ENCODE results near the gene TMEM263. TPM values are rescaled to one million over a fixed set of nuclear protein-coding genes. Genes with fewer than 3 reads are reported as not detected.
A peak's percentile ranks its signal among the peaks of the same experiment; 100 is the strongest.
"Not testable (repeated sequence)": the region's sequence is repeated elsewhere in the genome, so short reads cannot be mapped to it uniquely, and the experiment has no call there.

Gene TMEM263
- total RNA-seq, 8 experiments from 2014 or later: 17.1 to 96.1 (median 38.3) TPM

DNA sequence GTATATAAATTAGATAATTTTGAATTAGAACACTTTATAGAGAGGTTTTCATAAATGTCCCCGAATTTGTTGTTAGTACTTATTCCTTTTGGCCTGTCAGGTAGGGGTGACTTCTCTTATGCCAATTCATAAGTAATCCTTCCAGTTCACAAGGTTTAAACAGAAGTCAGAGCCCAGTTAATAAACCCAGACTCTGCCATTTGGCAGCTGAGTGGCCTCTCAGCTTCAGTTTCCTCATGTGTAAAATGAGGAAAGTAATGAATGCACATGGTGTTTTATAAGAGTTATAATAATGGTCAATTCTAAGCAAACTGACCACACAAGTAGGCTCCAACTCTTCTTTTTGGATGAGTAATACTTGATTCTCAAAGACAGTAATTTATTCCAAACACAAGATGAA, 21.0 kb downstream of the TMEM263 start:
- Histone ChIP-seq H3K27ac (no peak overlapping the region), H3K4me1 (replicated peaks in 1 of 2) (no peaks in the 10 kb centered on the region), H3K4me3 (no peak overlapping the region)
- no peak for ATAC-seq (replicated peaks in 6 of 8)
- WGBS, 10 experiments: 60 to 100% (median 94%) methylated on average over 1 of the region's 1 CpG; no CpG with 5 or more reads in 2 of the 10 experiments
- in situ Hi-C loops (cut with MboI; ENCODE audit: low pct_unique_long_range_greater_than_20kb in 2 of 9, low sequenced_read_pairs in 9 of 9, unreplicated experiment in 9 of 9): no loop called here

DNA sequence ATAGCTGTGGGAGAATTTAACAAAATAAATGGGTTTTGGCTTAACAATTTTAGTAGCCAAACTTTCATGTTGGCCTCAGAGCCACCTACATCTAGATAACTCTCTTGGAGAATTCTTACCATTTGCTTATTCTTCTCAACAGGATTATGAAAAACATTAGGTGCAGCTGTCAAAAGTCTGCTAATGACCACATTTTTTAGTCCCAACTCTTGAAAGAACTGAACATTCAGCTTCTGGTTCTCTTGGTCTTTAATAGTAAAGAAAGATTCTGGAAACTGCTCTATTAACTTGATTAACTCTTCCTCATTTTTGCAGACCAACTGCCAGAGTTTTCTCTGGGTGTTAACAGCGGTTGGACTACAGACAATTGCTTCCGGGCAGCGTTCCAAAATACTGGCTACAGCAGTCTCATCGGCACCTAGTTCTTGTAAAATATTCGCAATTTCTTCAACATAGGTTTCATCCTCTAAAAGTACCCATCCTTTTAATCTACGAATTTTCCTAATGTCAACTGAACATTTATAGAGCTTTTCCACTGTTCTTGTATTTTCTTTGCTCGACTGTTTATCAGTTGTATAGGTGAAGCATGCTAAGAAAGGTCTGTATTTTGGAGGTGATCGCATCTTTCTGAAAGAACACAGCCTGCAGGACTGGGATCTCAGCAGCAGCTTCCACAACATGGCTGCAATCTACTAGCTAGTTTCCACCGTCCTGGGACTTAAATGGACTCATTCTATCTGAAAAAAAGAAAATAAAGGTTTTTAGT, 22.5 kb downstream of the TMEM263 start:
- no peak overlapping the region for H3K27ac ChIP-seq
- in situ Hi-C loops (cut with MboI; ENCODE audit: low pct_unique_long_range_greater_than_20kb in 2 of 9, low sequenced_read_pairs in 9 of 9, unreplicated experiment in 9 of 9): no loop called here
- 23 to 100% (median 91%) methylated on average over 1 to 9 of the region's 9 CpGs for WGBS, 10 experiments
- no peak overlapping the region for H3K4me3 ChIP-seq
- H3K4me1 ChIP-seq (replicated peaks in 1 of 2): no peaks in the 10 kb centered on the region
- peak in 2 of 8 experiments; percentile 7 to 16 for ATAC-seq (replicated peaks in 6 of 8)

DNA sequence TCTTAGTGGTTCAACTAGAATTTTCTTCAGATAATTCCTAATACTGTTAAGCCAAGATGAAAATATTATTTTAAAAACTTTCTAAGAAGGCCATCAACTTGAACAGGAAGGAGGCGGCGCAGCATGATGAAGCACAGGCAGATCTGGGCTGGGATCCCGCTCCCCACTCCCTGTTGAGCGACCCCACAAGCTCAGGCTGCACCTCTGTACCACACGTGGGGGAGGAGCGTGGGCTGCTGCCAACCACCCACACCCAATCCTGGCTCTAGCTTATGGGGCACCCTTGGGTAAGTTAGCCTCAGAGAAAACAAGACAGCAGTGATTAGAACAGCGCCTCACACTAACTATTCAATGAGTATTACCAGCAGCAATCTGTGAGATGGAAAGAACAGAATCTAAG, 25.2 kb downstream of the TMEM263 start:
- in situ Hi-C loops (cut with MboI; ENCODE audit: low pct_unique_long_range_greater_than_20kb in 2 of 9, low sequenced_read_pairs in 9 of 9, unreplicated experiment in 9 of 9): no loop called here
- no peak overlapping the region for H3K27ac ChIP-seq
- peak in 1 of 8 experiments; percentile 20 for ATAC-seq (replicated peaks in 6 of 8)
- WGBS, 10 experiments: 86 to 100% (median 93%) methylated on average over 1 to 4 of the region's 7 CpGs; no CpG with 5 or more reads in 3 of the 10 experiments
- H3K4me1 ChIP-seq (replicated peaks in 1 of 2): peaks cover 0 to 3% of the 10 kb centered on the region in 2 donors
- H3K4me3 ChIP-seq: no peak overlapping the region

DNA sequence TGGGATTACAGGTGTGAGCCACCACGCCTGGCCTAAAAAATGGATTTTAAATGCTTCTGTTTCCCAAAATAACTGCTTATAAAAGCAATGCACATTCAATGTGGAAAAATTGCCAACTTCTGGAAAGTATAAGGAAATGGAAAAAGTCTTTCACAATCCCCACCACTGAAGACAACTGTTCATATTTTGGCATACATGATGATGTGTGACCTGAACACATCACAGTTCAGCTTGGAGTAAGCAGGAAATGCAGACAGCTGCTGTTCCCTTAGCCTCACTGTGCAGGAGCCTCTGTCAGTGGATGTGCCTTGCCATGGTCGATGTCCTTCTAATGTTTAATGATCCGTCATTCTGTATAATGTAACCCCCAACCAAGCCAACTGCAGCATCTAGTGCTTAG, 26.1 kb downstream of the TMEM263 start:
- no peak overlapping the region for H3K27ac ChIP-seq
- no peak for ATAC-seq (replicated peaks in 6 of 8)
- 67 to 100% (median 94%) methylated on average over 1 to 3 of the region's 3 CpGs; no CpG with 5 or more reads in 5 of the 10 experiments for WGBS, 10 experiments
- in situ Hi-C loops (cut with MboI; ENCODE audit: low pct_unique_long_range_greater_than_20kb in 2 of 9, low sequenced_read_pairs in 9 of 9, unreplicated experiment in 9 of 9): no loop called here
- peaks cover 0 to 5% of the 10 kb centered on the region in 2 donors for H3K4me1 ChIP-seq (replicated peaks in 1 of 2)
- no peak overlapping the region for H3K4me3 ChIP-seq

DNA sequence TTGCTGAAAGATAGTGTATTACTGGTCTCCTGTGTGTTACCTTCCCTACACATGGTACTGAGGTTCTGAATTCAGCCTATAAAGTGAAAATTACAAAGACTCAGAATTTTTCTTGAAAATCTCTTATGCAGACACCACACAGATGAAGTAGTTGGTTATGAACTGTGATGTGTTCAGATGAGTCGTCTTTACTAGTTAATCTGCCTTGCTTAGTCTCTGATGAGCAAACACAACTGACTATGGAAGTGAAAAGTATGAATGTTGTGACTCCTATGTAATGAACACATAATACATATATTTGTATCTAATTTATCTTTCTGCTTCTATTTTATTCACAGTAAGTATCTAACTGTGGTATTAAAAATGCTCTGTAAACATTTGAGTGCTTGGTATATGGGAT, 26.5 kb downstream of the TMEM263 start:
- 38 to 100% (median 71%) methylated on average over 1 of the region's 1 CpG; no CpG with 5 or more reads in 5 of the 10 experiments for WGBS, 10 experiments
- Histone ChIP-seq H3K4me1 (replicated peaks in 1 of 2) (peaks cover 0 to 5% of the 10 kb centered on the region in 2 donors), H3K4me3 (no peak overlapping the region), H3K27ac (no peak overlapping the region)
- in situ Hi-C loops (cut with MboI; ENCODE audit: low pct_unique_long_range_greater_than_20kb in 2 of 9, low sequenced_read_pairs in 9 of 9, unreplicated experiment in 9 of 9): no loop called here
- no peak for ATAC-seq (replicated peaks in 6 of 8)

DNA sequence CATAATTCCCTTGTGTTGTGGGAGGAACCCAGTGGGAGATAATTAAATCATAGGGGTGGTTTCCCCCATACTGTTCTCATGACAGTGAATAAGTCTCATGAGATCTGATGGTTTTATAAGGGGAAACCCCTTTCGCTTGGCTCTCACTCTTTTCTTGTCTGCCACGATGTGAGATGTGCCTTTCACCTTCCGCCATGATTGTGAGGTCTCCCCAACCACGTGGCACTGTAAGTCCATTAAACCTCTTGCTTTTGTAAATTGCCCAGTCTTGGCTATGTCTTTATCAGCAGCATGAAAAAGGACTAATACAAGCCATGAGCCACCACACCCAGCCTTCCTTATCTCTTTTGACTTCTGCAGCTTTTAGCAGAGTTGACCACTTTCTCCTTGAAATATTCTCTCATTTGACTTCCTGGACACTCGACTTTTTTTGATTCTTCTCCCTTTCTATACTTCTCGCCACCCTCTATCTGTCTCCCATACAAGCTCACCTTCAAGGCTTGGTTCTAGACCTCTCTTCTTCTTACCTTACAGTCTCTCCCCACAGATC, 29.0 kb downstream of the TMEM263 start:
- no peak for ATAC-seq (replicated peaks in 6 of 8)
- 89 to 100% (median 97%) methylated on average over 1 to 6 of the region's 6 CpGs for WGBS, 10 experiments
- H3K4me3 ChIP-seq: no peak overlapping the region
- in situ Hi-C loops (cut with MboI; ENCODE audit: low pct_unique_long_range_greater_than_20kb in 2 of 9, low sequenced_read_pairs in 9 of 9, unreplicated experiment in 9 of 9): no loop called here
- no peak overlapping the region for H3K27ac ChIP-seq
- H3K4me1 ChIP-seq (replicated peaks in 1 of 2): peaks cover 3 to 5% of the 10 kb centered on the region in 2 donors

DNA sequence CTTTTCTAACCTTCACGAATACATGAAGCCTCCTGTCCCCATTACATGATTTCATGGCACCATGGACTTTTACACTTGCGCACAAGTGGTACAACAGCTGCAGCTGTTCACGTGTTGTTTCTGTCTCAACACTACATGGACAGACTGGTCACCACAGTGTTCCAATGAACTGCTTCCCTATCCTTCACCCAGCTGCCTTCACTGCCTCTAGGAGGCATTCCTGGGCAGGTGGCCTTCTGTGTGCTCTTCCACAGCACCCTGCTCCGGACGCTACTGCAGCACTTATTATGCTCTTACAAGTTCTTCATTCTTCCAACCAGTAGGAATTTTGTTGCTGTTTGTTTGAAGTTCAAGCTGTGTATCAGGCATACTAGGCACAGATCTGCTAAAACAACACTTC, 29.8 kb downstream of the TMEM263 start:
- WGBS, 10 experiments: 51 to 100% (median 96%) methylated on average over 2 to 5 of the region's 5 CpGs; no CpG with 5 or more reads in 4 of the 10 experiments
- in situ Hi-C loops (cut with MboI; ENCODE audit: low pct_unique_long_range_greater_than_20kb in 2 of 9, low sequenced_read_pairs in 9 of 9, unreplicated experiment in 9 of 9): no loop called here
- peaks cover 3 to 5% of the 10 kb centered on the region in 2 donors for H3K4me1 ChIP-seq (replicated peaks in 1 of 2)
- no peak for ATAC-seq (replicated peaks in 6 of 8)
- peak overlapping the region in 1 of 5 donors; percentile 83 for H3K4me3 ChIP-seq
- no peak overlapping the region for H3K27ac ChIP-seq

DNA sequence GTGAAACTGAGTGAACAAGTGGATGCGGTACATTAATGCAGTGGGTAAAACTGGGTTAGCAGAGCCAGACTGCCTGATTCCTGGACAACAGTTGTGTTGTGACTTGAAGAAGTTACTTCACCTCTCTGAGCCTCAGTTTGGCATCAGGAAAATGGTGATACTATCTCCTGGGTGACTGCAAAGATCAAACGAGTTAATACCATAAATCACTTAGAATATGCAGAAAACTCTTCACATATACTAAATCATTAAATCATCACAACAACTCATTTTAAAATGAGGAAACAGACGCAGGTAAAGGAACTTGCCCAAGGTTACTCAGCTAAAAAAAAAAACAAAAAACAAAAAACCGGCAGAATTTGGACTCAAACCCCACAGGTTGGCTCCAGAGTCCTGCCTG, 30.4 kb downstream of the TMEM263 start:
- ATAC-seq (replicated peaks in 6 of 8): no peak
- no peak overlapping the region for H3K27ac ChIP-seq
- H3K4me3 ChIP-seq: peak overlapping the region; percentile 60 to 83 (median 75)
- H3K4me1 ChIP-seq (replicated peaks in 1 of 2): peaks cover 3 to 5% of the 10 kb centered on the region in 2 donors
- in situ Hi-C loops (cut with MboI; ENCODE audit: low pct_unique_long_range_greater_than_20kb in 2 of 9, low sequenced_read_pairs in 9 of 9, unreplicated experiment in 9 of 9): no loop called here
- WGBS, 10 experiments: 0 to 46% (median 16%) methylated on average over 1 to 4 of the region's 4 CpGs

DNA sequence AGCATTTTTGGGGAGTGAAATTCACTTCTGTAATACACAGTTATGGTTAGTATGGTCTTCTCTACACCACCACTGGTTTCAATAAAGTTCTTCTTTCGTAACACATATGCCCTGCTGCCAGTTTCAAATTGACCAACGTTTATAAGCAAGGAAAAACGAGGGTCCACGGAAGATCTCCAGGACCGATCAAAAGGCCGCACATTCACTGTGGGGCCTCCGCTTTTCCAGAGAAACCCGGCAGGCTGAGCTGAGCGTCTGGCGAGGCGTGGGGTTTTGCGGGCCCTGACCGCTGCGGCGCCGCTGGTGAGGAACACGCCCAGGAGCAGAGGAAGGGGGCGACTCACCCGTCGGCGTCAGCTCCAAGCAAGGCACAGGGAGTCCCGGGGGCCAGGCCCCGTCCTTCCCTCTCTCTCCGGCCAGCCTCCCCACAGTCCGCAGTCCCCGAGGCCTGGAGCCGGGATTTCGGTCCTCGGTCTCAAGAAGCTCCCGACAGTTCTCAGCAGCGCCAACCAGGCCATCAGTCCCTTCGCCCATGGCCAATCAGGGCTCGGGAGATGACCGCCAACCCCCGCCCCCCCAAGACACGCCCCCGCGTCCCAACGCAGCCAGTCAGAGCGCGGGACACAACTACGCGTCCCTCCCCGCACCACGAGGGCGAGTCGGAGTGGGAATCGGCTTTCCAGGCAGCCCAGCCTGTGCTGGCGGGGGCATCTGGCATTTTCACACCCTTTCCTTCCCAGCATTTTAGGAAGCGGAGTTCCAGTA, 31.1 kb downstream of the TMEM263 start, which contains the start of gene MTERF2:
TSS of gene MTERF2 (minus strand) at position 522 of the 765 bp plus-strand sequence. CDS start 8,432 bp downstream, outside the sequence.
- Histone ChIP-seq H3K4me1 (replicated peaks in 1 of 2) (peaks cover 3 to 5% of the 10 kb centered on the region in 2 donors), H3K27ac (peak within 1 kb of the TSS; percentile 62 to 69), H3K4me3 (peak within 1 kb of the TSS; percentile 60 to 83 (median 75))
- 0 to 14% (median 2%) methylated on average over 3 to 16 of the region's 50 CpGs; no CpG with 5 or more reads in 2 of the 10 experiments for WGBS, 10 experiments
- in situ Hi-C loops (cut with MboI; ENCODE audit: low pct_unique_long_range_greater_than_20kb in 2 of 9, low sequenced_read_pairs in 9 of 9, unreplicated experiment in 9 of 9): no loop called here
- peak; percentile 91 to 98 (median 98) for ATAC-seq (replicated peaks in 6 of 8)

DNA sequence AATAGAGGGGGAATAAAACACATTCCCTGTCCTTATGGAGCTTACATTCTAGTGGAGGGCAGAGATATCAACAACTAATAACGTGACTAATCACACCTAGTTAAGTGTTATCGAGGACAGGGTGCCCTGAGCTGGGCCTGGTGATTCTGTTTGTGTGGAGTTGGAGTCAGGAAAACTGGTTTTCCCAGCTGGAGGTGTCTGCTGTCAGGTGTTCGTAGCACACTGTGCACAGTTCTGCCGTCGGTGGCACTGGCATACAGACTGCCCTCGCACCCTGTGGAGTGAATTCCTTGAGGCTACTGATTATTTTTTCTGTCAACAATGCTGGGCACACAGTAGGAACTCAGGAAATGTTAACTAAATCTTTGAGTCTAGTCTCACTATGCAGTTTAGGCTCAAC, 32.1 kb downstream of the TMEM263 start:
- ATAC-seq (replicated peaks in 6 of 8): no peak
- Histone ChIP-seq H3K4me3 (no peak overlapping the region), H3K27ac (no peak overlapping the region), H3K4me1 (replicated peaks in 1 of 2) (peaks cover 3 to 5% of the 10 kb centered on the region in 2 donors)
- in situ Hi-C loops (cut with MboI; ENCODE audit: low pct_unique_long_range_greater_than_20kb in 2 of 9, low sequenced_read_pairs in 9 of 9, unreplicated experiment in 9 of 9): no loop called here
- 40 to 100% (median 78%) methylated on average over 1 to 5 of the region's 6 CpGs for WGBS, 10 experiments

DNA sequence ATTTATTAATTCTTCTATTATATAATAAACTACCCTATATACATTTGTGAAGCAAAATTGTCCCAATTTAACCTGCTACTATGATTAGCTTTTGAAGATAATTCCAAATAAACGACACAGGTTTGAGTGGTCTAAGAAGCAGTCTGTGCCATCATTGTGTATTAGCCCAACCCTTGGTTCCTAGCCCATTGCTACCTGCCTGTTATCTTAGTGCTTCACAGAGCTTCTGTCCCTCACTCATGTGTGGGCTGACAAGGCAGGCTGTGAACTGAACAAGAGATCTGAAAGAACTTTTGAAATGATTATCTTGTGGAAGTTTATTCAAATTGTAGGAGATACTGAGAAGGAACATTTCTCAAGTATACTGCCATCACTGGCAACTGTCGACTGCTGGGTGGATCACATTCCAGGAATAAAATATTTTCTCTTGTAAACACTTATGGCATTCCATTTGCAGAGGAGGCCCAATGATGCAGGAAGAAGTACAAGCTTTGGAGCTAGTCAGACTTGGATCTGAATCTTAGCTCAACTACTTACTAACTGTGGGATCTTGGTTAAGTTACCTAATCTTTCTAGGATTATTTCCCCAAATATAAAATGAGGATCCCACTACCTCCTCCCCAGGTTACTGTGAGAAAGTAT, 39.0 kb downstream of the TMEM263 start:
- Histone ChIP-seq H3K4me1 (replicated peaks in 1 of 2) (no peaks in the 10 kb centered on the region), H3K27ac (no peak overlapping the region), H3K4me3 (no peak overlapping the region)
- 0 to 100% (median 83%) methylated on average over 1 to 2 of the region's 2 CpGs; no CpG with 5 or more reads in 2 of the 10 experiments for WGBS, 10 experiments
- peak in 3 of 8 experiments; percentile 80 to 91 (median 88) for ATAC-seq (replicated peaks in 6 of 8)
- in situ Hi-C loops (cut with MboI; ENCODE audit: low pct_unique_long_range_greater_than_20kb in 2 of 9, low sequenced_read_pairs in 9 of 9, unreplicated experiment in 9 of 9): no loop called here

DNA sequence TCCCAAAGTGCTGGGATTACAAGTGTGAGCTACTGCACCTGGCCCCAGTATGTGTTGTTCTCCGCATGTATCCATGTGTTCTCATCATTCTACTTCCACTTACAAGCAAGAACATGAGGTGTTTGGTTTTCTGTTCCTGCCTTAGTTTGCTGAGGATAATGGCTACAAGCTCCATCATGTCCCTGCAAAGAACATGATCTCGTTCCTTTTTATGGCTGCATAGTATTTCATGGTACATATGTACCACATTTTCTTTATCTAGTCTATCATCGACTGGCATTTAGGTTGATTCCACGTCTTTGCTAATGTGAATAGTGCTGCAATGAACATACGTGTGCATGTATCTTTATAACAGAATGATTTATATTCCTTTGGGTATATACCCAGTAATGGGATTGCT, 40.4 kb downstream of the TMEM263 start:
- H3K4me1 ChIP-seq (replicated peaks in 1 of 2); H3K27ac ChIP-seq; in situ Hi-C loops (cut with MboI; ENCODE audit: low pct_unique_long_range_greater_than_20kb in 2 of 9, low sequenced_read_pairs in 9 of 9, unreplicated experiment in 9 of 9); H3K4me3 ChIP-seq; ATAC-seq (replicated peaks in 6 of 8): not testable (repeated sequence)
- WGBS, 10 experiments: 82 to 100% (median 100%) methylated on average over 2 to 5 of the region's 5 CpGs
